Smooth muscle cell (in vitro differentiated cells): ENCODE results near the gene HEY2. TPM values are rescaled to one million over a fixed set of nuclear protein-coding genes. Genes with fewer than 3 reads are reported as not detected.
A peak's percentile ranks its signal among the peaks of the same experiment; 100 is the strongest.

ENCODE experiments used
- DNase-seq: peaks from one replicate; lab custom pipeline; 2025; ENCODE audit not compliant: unreplicated experiment; lab: John Stamatoyannopoulos, UW
- H2AFZ ChIP-seq: fragments of 200-600 bp; sonication (generic); 2 replicates; pipeline ENCODE4 v1.6.0; 2016; ENCODE audit warnings: antibody characterized with exemption, low read depth, mild to moderate bottlenecking
- H3F3A ChIP-seq: fragments of 200-600 bp; sonication (generic); 2 replicates; pipeline ENCODE4 v1.6.0; 2017; ENCODE audit warnings: antibody characterized with exemption, low read depth
- H3K27ac ChIP-seq: fragments of 200-600 bp; sonication (generic); 2 replicates; pipeline ENCODE4 v1.5.1; 2016; ENCODE audit warnings: low read depth, mild to moderate bottlenecking
- H3K27me3 ChIP-seq: fragments of 200-600 bp; sonication (generic); 2 replicates; pipeline ENCODE4 v1.6.1; 2016; ENCODE audit warnings: low read depth, mild to moderate bottlenecking
- H3K36me3 ChIP-seq: fragments of 200-600 bp; sonication (generic); 2 replicates; pipeline ENCODE4 v1.5.1; 2016; ENCODE audit warnings: low read depth
- H3K4me1 ChIP-seq: fragments of 200-600 bp; sonication (generic); 2 replicates; pipeline ENCODE4 v1.5.1; 2016; ENCODE audit warnings: low read depth
- H3K4me2 ChIP-seq: fragments of 200-600 bp; sonication (generic); 2 replicates; pipeline ENCODE4 v1.6.0; 2016; ENCODE audit warnings: mild to moderate bottlenecking
- H3K4me3 ChIP-seq: fragments of 200-600 bp; sonication (generic); 2 replicates; pipeline ENCODE4 v1.5.1; 2016; ENCODE audit warnings: mild to moderate bottlenecking
- H3K79me2 ChIP-seq: fragments of 200-600 bp; sonication (generic); 2 replicates; pipeline ENCODE4 v1.6.0; 2016; ENCODE audit warnings: low read depth, mild to moderate bottlenecking
- H3K9ac ChIP-seq: fragments of 200-600 bp; sonication (generic); 2 replicates; pipeline ENCODE4 v1.6.0; 2016; ENCODE audit warnings: low read depth
- H3K9me3 ChIP-seq: fragments of 200-600 bp; sonication (generic); replicated peaks from 2 replicates; pipeline ENCODE4 v1.5.1; 2016; ENCODE audit warnings: low read depth
- H4K20me1 ChIP-seq: fragments of 200-600 bp; sonication (generic); 2 replicates; pipeline ENCODE4 v1.6.0; 2016; ENCODE audit warnings: low read depth
- CTCF ChIP-seq: fragments of 200-600 bp; sonication (generic); IDR thresholded peaks from 2 replicates; pipeline ENCODE4 v1.5.1; 2017; ENCODE audit warnings: borderline replicate concordance, mild to moderate bottlenecking, antibody characterized with exemption; ENCODE audit not compliant: insufficient read depth, poor library complexity, severe bottlenecking
- WGBS: methylation state at CpG from one replicate; pipeline ENCODE4 v1.1.7; 2016; ENCODE audit warnings: low lambda C conversion rate; 5-methylcytosine and 5-hydroxymethylcytosine counted together
- polyA plus RNA-seq: library from polyadenylated mRNA; unstranded; fragments of >200 nt; fragmentation: Nextera tagmentation; extraction: Ambion mirVana; gene quantifications from 2 replicates; pipeline ENCODE4 v1.2.1, GENCODE V29; 2016
- total RNA-seq: library from RNA; depleted of rRNA; stranded (reverse); fragments of >200 nt; gene quantifications from 2 replicates; pipeline ENCODE4 v1.2.3, GENCODE V29; 2014

HEY2 gene
- total and polyA plus RNA-seq, 2 experiments from 2014 or later, result 17.2 to 35.2 TPM

DNA sequence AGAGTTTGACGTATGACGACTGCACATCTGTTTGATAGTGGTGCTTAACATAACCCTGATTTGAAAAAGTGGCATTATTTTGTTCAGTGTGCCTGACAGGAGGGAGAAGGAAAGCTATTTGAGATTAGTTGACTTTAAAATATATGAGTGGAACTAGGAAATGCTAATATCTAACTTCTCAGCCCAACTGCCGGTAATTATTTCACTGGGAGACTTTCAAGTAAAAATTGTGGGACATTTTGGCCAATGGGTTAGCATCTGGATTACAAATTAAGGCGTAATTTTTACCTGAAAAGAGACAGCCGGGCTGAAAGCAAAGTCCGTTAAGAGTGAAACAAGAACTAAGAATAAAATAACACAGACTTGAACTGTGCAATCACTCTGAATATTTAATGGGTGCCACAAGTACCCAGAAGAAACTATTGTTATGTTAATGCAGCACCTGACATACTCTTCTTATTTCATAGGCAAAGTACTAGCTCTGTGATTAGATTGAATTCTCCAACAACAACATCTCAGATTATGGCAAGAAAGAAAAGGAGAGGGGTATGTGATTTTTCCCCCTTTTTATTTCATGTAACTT lies 2.0 kb downstream of the HEY2 start:
- Histone ChIP-seq H4K20me1 (no peaks in the 10 kb centered on the region), H3K4me1 (peaks cover 21% of the 10 kb centered on the region), H3K4me2 (peak overlapping the region; percentile 88), H3F3A (peaks cover 2% of the 10 kb centered on the region), H3K9me3 (no peaks in the 10 kb centered on the region), H2AFZ (no peak overlapping the region), H3K4me3 (peak overlapping the region; percentile 87), H3K36me3 (no peaks in the 10 kb centered on the region), H3K27me3 (no peaks in the 10 kb centered on the region), H3K27ac (peak overlapping the region; percentile 18), H3K9ac (peak overlapping the region; percentile 83), H3K79me2 (peaks cover 35% of the 10 kb centered on the region)
- no peak for TF ChIP-seq CTCF
- DNase-seq, result no peak
- WGBS, result 51% methylated on average over 6 of the region's 6 CpGs

DNA sequence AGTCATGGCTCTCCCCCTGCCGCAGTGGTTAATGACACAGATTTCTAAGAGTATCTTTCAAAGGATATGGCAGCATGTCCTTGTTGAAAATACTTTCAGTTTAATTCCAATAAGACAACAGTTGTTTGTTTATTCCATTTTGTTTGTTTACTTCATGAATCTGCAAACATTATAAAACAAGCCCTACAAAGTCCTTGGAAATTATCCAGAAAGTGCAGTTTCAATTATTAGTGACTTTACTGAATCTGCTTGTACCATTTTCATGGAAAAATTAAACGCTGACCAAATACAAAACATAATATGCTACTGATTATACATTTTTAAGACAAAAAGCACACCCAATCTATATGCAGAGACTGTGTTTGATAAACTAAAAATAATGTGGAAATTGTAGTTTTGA lies 3.3 kb downstream of the HEY2 start:
- Histone ChIP-seq H3K4me1 (peaks cover 16% of the 10 kb centered on the region), H3K79me2 (peaks cover 38% of the 10 kb centered on the region), H3K36me3 (no peaks in the 10 kb centered on the region), H3K27me3 (no peaks in the 10 kb centered on the region), H3K4me2 (peak overlapping the region; percentile 88), H3K9ac (no peak overlapping the region), H3K4me3 (peak overlapping the region; percentile 87), H3F3A (no peaks in the 10 kb centered on the region), H4K20me1 (no peaks in the 10 kb centered on the region), H2AFZ (no peak overlapping the region), H3K27ac (peak overlapping the region; percentile 6), H3K9me3 (no peaks in the 10 kb centered on the region)
- 72% methylated on average over 2 of the region's 2 CpGs for WGBS
- no peak for DNase-seq
- TF ChIP-seq CTCF, result no peak

DNA sequence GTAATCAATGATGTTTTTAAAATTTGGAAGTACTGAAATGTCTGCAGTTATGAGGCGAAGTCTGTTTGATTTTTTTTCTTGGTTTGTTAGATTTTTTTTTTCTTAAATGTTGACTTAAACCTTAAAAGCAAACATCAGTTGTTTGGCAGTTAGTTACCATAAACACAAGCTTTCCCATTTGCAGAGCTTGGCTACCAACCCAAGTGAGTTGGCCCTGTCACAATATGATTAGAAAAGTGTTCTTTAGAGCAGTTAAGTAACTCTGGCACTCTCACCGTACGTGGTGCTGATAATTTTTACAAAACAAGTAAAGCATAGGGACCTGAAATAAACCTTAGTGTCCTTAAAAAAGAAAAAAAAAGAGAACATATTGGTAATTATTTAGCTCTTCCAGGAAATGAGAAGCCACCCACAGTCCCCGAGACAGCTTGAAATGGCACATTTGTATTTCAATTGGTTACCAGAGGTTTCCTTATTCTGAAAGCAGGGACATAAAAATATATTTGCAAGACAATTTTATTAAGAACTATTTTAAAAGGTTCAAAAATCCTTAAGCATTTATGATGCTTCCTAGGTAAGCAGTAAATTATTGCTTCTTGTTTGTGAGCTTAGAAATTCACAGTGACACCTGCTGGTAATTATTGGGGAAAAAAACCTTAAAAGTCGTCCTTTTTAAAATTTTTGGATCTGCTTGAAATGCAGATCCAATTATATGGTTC lies 3.9 kb downstream of the HEY2 start:
- H3K27ac ChIP-seq, result peak overlapping the region; percentile 6
- H2AFZ ChIP-seq, result no peak overlapping the region
- DNase-seq, result no peak
- peak; percentile 53 for TF ChIP-seq CTCF
- H3K27me3 ChIP-seq, result no peaks in the 10 kb centered on the region
- H3K9me3 ChIP-seq, result no peaks in the 10 kb centered on the region
- H3K9ac ChIP-seq, result no peak overlapping the region
- H3K36me3 ChIP-seq, result no peaks in the 10 kb centered on the region
- peak overlapping the region; percentile 88 for H3K4me2 ChIP-seq
- no peaks in the 10 kb centered on the region for H3F3A ChIP-seq
- H3K4me3 ChIP-seq, result no peak overlapping the region
- peaks cover 38% of the 10 kb centered on the region for H3K79me2 ChIP-seq
- 50% methylated on average over 5 of the region's 5 CpGs for WGBS
- no peaks in the 10 kb centered on the region for H4K20me1 ChIP-seq
- peaks cover 16% of the 10 kb centered on the region for H3K4me1 ChIP-seq

DNA sequence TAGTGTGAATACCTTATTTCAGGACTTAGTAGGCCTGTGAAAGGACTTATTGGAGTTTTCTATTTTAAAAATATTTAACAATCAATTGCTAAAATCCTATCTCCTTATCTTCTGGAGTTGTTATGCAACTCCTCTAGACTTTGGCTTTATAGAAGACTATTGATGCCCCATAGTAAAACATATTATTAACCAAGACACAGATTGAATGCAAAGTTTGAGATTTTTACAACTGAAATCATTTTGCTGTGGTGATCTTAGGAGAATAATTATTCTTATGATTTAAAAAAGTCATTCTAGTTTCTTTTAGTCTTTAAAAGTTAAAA lies 4.5 kb downstream of the HEY2 start:
- Histone ChIP-seq H2AFZ (no peak overlapping the region), H3K27me3 (no peaks in the 10 kb centered on the region), H3K9ac (no peak overlapping the region), H3K27ac (no peak overlapping the region), H3K4me1 (peaks cover 16% of the 10 kb centered on the region), H3F3A (no peaks in the 10 kb centered on the region), H3K36me3 (no peaks in the 10 kb centered on the region), H4K20me1 (no peaks in the 10 kb centered on the region), H3K4me3 (no peak overlapping the region), H3K4me2 (peak overlapping the region; percentile 88), H3K9me3 (no peaks in the 10 kb centered on the region), H3K79me2 (peaks cover 38% of the 10 kb centered on the region)
- no peak for DNase-seq
- TF ChIP-seq CTCF, result no peak
